H1 (cell line): ENCODE data around the gene PARD3. TPM values are rescaled to one million over a fixed set of nuclear protein-coding genes. Genes with fewer than 3 reads are reported as not detected.

Source experiments
- CTCF ChIA-PET: fragments of 300-600 bp; sonication (Branson Sonifier 250); formaldehyde crosslinking; loops from one replicate; lab custom pipeline; 2021; ENCODE audit not compliant: partially characterized antibody; lab: Charles Lee
- POLR2A ChIA-PET: fragments of 300-600 bp; sonication (Branson Sonifier 250); formaldehyde crosslinking; loops from one replicate; lab custom pipeline; 2021; ENCODE audit warnings: inconsistent platforms; ENCODE audit not compliant: partially characterized antibody; lab: Charles Lee
- DNase-seq, 2 experiments: peaks; one replicate each; pipeline versions ENCODE4 v3.0.0 to v3.0.0-alpha.2; 2010 to 2022; ENCODE audit warnings: low spot score in 2 of 2, low read depth in 1 of 2, mixed read lengths in 1 of 2
- FAIRE-seq: peaks from 2 replicates; lab custom pipeline; 2011; peaks lifted over from hg19 to GRCh38; lab: Jason Lieb, UNC
- H2AFZ ChIP-seq: 2 replicates; pipeline ENCODE4 v1.8.1; 2012; ENCODE audit warnings: low read length, inconsistent platforms
- H2AK5ac ChIP-seq: 2 replicates; pipeline ENCODE4 v1.6.1; 2013; ENCODE audit warnings: low read depth, low read length
- H2BK120ac ChIP-seq: replicated peaks from 2 replicates; pipeline ENCODE3; 2013; ENCODE audit warnings: low read depth, low read length, inconsistent platforms
- H2BK12ac ChIP-seq: 2 replicates; pipeline ENCODE4 v1.6.1; 2013; ENCODE audit warnings: low read depth, low read length
- H2BK15ac ChIP-seq: 2 replicates; pipeline ENCODE4 v1.6.1; 2013; ENCODE audit warnings: low read length
- H2BK20ac ChIP-seq: 2 replicates; pipeline ENCODE4 v1.6.1; 2013; ENCODE audit warnings: low read length
- H2BK5ac ChIP-seq: 2 replicates; pipeline ENCODE4 v1.6.1; 2013; ENCODE audit warnings: low read depth, low read length
- H3K14ac ChIP-seq: 2 replicates; pipeline ENCODE4 v1.6.1; 2013; ENCODE audit warnings: inconsistent platforms; ENCODE audit not compliant: insufficient read length
- H3K18ac ChIP-seq: 2 replicates; pipeline ENCODE4 v1.6.1; 2013; ENCODE audit warnings: low read length; ENCODE audit errors: extremely low read depth
- H3K23ac ChIP-seq: 2 replicates; pipeline ENCODE4 v1.6.1; 2013; ENCODE audit warnings: inconsistent platforms; ENCODE audit not compliant: insufficient read length
- H3K23me2 ChIP-seq: 2 replicates; pipeline ENCODE4 v1.6.1; 2013; ENCODE audit warnings: low read depth, low read length
- H3K27ac ChIP-seq: 2 replicates; pipeline ENCODE4 v1.6.1; 2011; ENCODE audit warnings: low read depth, low read length, inconsistent platforms
- H3K27me3 ChIP-seq, 4 experiments: replicated peaks in 1 of 4; 1 replicate in 1 of 4; 2 replicates in 3 of 4; pipeline versions ENCODE4 v1.6.1 to v1.8.1; 2011 to 2013; ENCODE audit warnings: low read length in 3 of 4, mild to moderate bottlenecking in 3 of 4, inconsistent platforms in 2 of 4, mixed read lengths in 2 of 4, moderate library complexity in 1 of 4; ENCODE audit not compliant: control insufficient read depth in 3 of 4, insufficient read depth in 3 of 4; ENCODE audit errors: extremely low read depth in 1 of 4
- H3K36me3 ChIP-seq, 4 experiments: 2 replicates each; pipeline versions ENCODE4 v1.6.1 to v1.8.1; 2011 to 2013; ENCODE audit warnings: mild to moderate bottlenecking in 4 of 4, low read length in 3 of 4, moderate library complexity in 2 of 4, control low read depth in 1 of 4, inconsistent platforms in 1 of 4; ENCODE audit not compliant: insufficient read depth in 4 of 4, control insufficient read depth in 2 of 4
- H3K4ac ChIP-seq: replicated peaks from 2 replicates; pipeline ENCODE3; 2013; ENCODE audit warnings: low read length, low read depth, mixed read lengths, inconsistent platforms; ENCODE audit not compliant: insufficient read length
- H3K4me1 ChIP-seq, 4 experiments: replicated peaks in 1 of 4; 1 replicate in 1 of 4; 2 replicates in 3 of 4; pipeline versions ENCODE4 v1.6.1 to v1.8.1; 2011 to 2013; ENCODE audit warnings: low read length in 3 of 4, inconsistent platforms in 2 of 4, mixed read lengths in 1 of 4; ENCODE audit not compliant: insufficient read depth in 4 of 4, control insufficient read depth in 3 of 4
- H3K4me2 ChIP-seq, 2 experiments: 2 replicates each; pipeline versions ENCODE4 v1.6.1 to v1.8.1; 2011 to 2013; ENCODE audit warnings: low read depth in 2 of 2, low read length in 2 of 2, control low read depth in 1 of 2, inconsistent platforms in 1 of 2, mild to moderate bottlenecking in 1 of 2; ENCODE audit not compliant: insufficient read depth in 1 of 2
- H3K4me3 ChIP-seq, 4 experiments: fragments of 200-600, 300-600 bp in 1 of 4; sonication (generic), shearing (Covaris generic), sonication (Bioruptor Twin) in 1 of 4; 2 replicates each; pipeline versions ENCODE4 v1.5.1 to v1.8.1; 2011 to 2016; ENCODE audit warnings: low read length in 4 of 4, low read depth in 3 of 4, control low read depth in 2 of 4, inconsistent platforms in 2 of 4, mild to moderate bottlenecking in 2 of 4, mixed read lengths in 1 of 4, moderate library complexity in 1 of 4; ENCODE audit not compliant: insufficient read depth in 2 of 4; ENCODE audit errors: extremely low read depth in 1 of 4
- H3K56ac ChIP-seq: replicated peaks from 2 replicates; pipeline ENCODE3; 2013; ENCODE audit warnings: low read depth, mild to moderate bottlenecking, mixed read lengths, low read length, inconsistent platforms; ENCODE audit not compliant: insufficient read length
- H3K79me1 ChIP-seq: 2 replicates; pipeline ENCODE4 v1.6.1; 2013; ENCODE audit warnings: low read depth, low read length, control low read depth
- H3K79me2 ChIP-seq, 2 experiments: 2 replicates each; pipeline versions ENCODE4 v1.6.1 to v1.8.1; 2012 to 2013; ENCODE audit warnings: low read length in 2 of 2, mild to moderate bottlenecking in 2 of 2, inconsistent platforms in 1 of 2; ENCODE audit not compliant: insufficient read depth in 2 of 2, control insufficient read depth in 1 of 2
- H3K9ac ChIP-seq, 4 experiments: replicated peaks in 1 of 4; 1 replicate in 1 of 4; 2 replicates in 3 of 4; pipeline versions ENCODE4 v1.6.1 to v1.8.1; 2011 to 2013; ENCODE audit warnings: low read depth in 3 of 4, low read length in 3 of 4, control low read depth in 2 of 4, mild to moderate bottlenecking in 2 of 4, moderate library complexity in 2 of 4, inconsistent platforms in 1 of 4; ENCODE audit errors: extremely low read depth in 1 of 4
- H3K9me3 ChIP-seq, 2 experiments: 2 replicates each; pipeline versions ENCODE4 v1.6.1 to v1.8.1; 2012 to 2013; ENCODE audit warnings: mild to moderate bottlenecking in 2 of 2, moderate library complexity in 2 of 2, control low read depth in 1 of 2, inconsistent platforms in 1 of 2, low read depth in 1 of 2, low read length in 1 of 2, mixed read lengths in 1 of 2; ENCODE audit not compliant: insufficient read depth in 2 of 2
- H4K20me1 ChIP-seq, 2 experiments: replicated peaks in 1 of 2; 2 replicates each; pipeline versions ENCODE3 to v1.8.1; 2011 to 2013; ENCODE audit warnings: inconsistent platforms in 2 of 2, low read length in 2 of 2, mild to moderate bottlenecking in 1 of 2; ENCODE audit not compliant: insufficient read depth in 2 of 2, control insufficient read depth in 1 of 2
- H4K5ac ChIP-seq: 2 replicates; pipeline ENCODE4 v1.6.1; 2013; ENCODE audit warnings: low read length, low read depth, mixed read lengths, inconsistent platforms; ENCODE audit not compliant: insufficient read length
- H4K8ac ChIP-seq: 2 replicates; pipeline ENCODE4 v1.8.0; 2013; ENCODE audit warnings: mild to moderate bottlenecking, moderate library complexity, low read length, inconsistent platforms; ENCODE audit not compliant: insufficient read depth; ENCODE audit errors: extremely low read depth
- H4K91ac ChIP-seq: replicated peaks from 2 replicates; pipeline ENCODE3; 2013; ENCODE audit warnings: low read length, mixed read lengths, inconsistent platforms; ENCODE audit not compliant: insufficient read length
- ASH2L ChIP-seq: fragments of 200-600, 300-600 bp; sonication (generic); IDR thresholded peaks from one replicate; pipeline ENCODE4 v1.7.1; 2017; ENCODE audit warnings: low read length
- BRCA1 ChIP-seq: IDR thresholded peaks from 2 replicates; pipeline ENCODE4 v1.6.1; 2012; ENCODE audit warnings: low read depth, low read length, improper control_type of control experiment
- CBX8 ChIP-seq: fragments of 300-800, 300-1000 bp; sonication (generic); IDR thresholded peaks from 2 replicates; pipeline ENCODE4 v1.7.1; 2016; ENCODE audit warnings: low read depth, low read length, borderline replicate concordance
- CTBP2 ChIP-seq: IDR thresholded peaks from 2 replicates; pipeline ENCODE4 v1.7.0; 2011; ENCODE audit warnings: borderline replicate concordance, mild to moderate bottlenecking, moderate library complexity, mixed read lengths, low read length; ENCODE audit not compliant: insufficient read depth, insufficient read length
- GABPA ChIP-seq: IDR thresholded peaks from 2 replicates; pipeline ENCODE4 v1.6.1; 2011; ENCODE audit warnings: mild to moderate bottlenecking, low read length, moderate library complexity, borderline replicate concordance; ENCODE audit not compliant: insufficient read depth
- GTF2F1 ChIP-seq: IDR thresholded peaks from 2 replicates; pipeline ENCODE4 v1.6.1; 2012; ENCODE audit warnings: low read depth, low read length, improper control_type of control experiment, borderline replicate concordance
- JUN ChIP-seq: IDR thresholded peaks from 2 replicates; pipeline ENCODE4 v1.6.1; 2011; ENCODE audit warnings: low read depth, mild to moderate bottlenecking, improper control_type of control experiment, low read length
- KDM4A ChIP-seq: IDR thresholded peaks from one replicate; pipeline ENCODE4 v1.7.1; 2012; ENCODE audit warnings: low read depth, mild to moderate bottlenecking, moderate library complexity, low read length, inconsistent platforms; ENCODE audit not compliant: severe bottlenecking
- MAFK ChIP-seq: IDR thresholded peaks from 2 replicates; pipeline ENCODE4 v1.6.1; 2012; ENCODE audit warnings: low read depth, mild to moderate bottlenecking, improper control_type of control experiment, low read length
- PHF8 ChIP-seq: fragments of 200-600 bp; sonication (generic); conservative IDR thresholded peaks from 2 replicates; pipeline ENCODE4 v1.7.1; 2012; ENCODE audit warnings: low read depth, mild to moderate bottlenecking, inconsistent platforms, low read length, moderate library complexity
- RXRA ChIP-seq: IDR thresholded peaks from 2 replicates; pipeline ENCODE4 v1.6.1; 2011; ENCODE audit warnings: low read depth, mild to moderate bottlenecking, low read length, moderate library complexity; ENCODE audit not compliant: insufficient read depth
- SIN3A ChIP-seq, 2 experiments: IDR thresholded peaks in 1 of 2; conservative IDR thresholded peaks in 1 of 2; 2 replicates each; pipeline ENCODE4 v1.6.1; 2011 to 2012; ENCODE audit warnings: low read length in 2 of 2, improper control_type of control experiment in 1 of 2, low read depth in 1 of 2, mild to moderate bottlenecking in 1 of 2
- SP2 ChIP-seq: IDR thresholded peaks from 2 replicates; pipeline ENCODE4 v1.6.1; 2012; ENCODE audit warnings: mild to moderate bottlenecking, low read length, inconsistent platforms
- TAF7 ChIP-seq: optimal IDR thresholded peaks from 2 replicates; pipeline ENCODE3; 2011; ENCODE audit warnings: low read depth, mild to moderate bottlenecking, inconsistent platforms, low read length, moderate library complexity, borderline replicate concordance
- TBP ChIP-seq: IDR thresholded peaks from 2 replicates; pipeline ENCODE4 v1.6.1; 2011; ENCODE audit warnings: low read depth, low read length, improper control_type of control experiment
- WGBS, 2 experiments: shearing (Covaris generic) in 1 of 2; methylation state at CpG; one replicate each; pipeline versions ENCODE4 v1.1.6 to v1.1.7; 2013 to 2015; ENCODE audit warnings: low lambda C conversion rate in 2 of 2, mixed read lengths in 2 of 2, inconsistent platforms in 1 of 2, low coverage in 1 of 2, missing lambda C conversion rate in 1 of 2; ENCODE audit not compliant: insufficient replicate concordance in 2 of 2, insufficient coverage in 1 of 2, insufficient read length in 1 of 2; ENCODE audit errors: extremely low coverage in 1 of 2, missing lambda C conversion rate in 1 of 2; 5-methylcytosine and 5-hydroxymethylcytosine counted together
- polyA plus RNA-seq, 7 experiments: library from polyadenylated mRNA; depleted of rRNA in 3 of 7; stranded (reverse) in 5 of 7; unstranded in 2 of 7; fragments of >200 nt in 5 of 7; fragments of 200-250 nt in 2 of 7; gene quantifications; 1 replicate in 5 of 7; 2 replicates in 1 of 7; 4 replicates in 1 of 7; pipeline versions ENCODE4 v1.2.1 to v1.2.3, GENCODE V29; 2011 to 2013; ENCODE audit warnings: missing spikeins in 2 of 7, mixed read lengths in 2 of 7
- total RNA-seq: library from RNA; stranded (reverse); fragmentation: NEBNext Ultra II Directional; extraction: Animal tissue kit (Norgen Biotek cat#: 25700); gene quantifications from 2 replicates; pipeline ENCODE4 v1.2.1, GENCODE V29; 2021

PARD3 gene
- total and polyA plus RNA-seq, 2 of the 8 experiments (the other 6 are each of a cell fraction or from before 2014, with no cell fraction given): 19.7 to 49.1 TPM

GRCh38 chr10:34549001-34549400, 266.1 kb downstream of the PARD3 start:
- H3K14ac ChIP-seq: no peak overlapping the region
- H2BK15ac ChIP-seq: no peak overlapping the region
- H3K4me2 ChIP-seq: no peak overlapping the region
- CTCF ChIA-PET: no interaction called here
- H3K9me3 ChIP-seq: no peaks in the 10 kb centered on the region
- H3K4me3 ChIP-seq: no peak overlapping the region
- H2AK5ac ChIP-seq: no peak overlapping the region
- DNase-seq (no peak), FAIRE-seq (no peak)
- no peak overlapping the region for H3K27ac ChIP-seq
- H2BK12ac ChIP-seq: no peak overlapping the region
- no peak overlapping the region for H3K18ac ChIP-seq
- no peak overlapping the region for H4K5ac ChIP-seq
- H3K9ac ChIP-seq: no peak overlapping the region
- no peak overlapping the region for H2AFZ ChIP-seq
- POLR2A ChIA-PET: no interaction called here
- H3K79me2 ChIP-seq: peaks cover 0 to 23% of the 10 kb centered on the region in 2 experiments; a peak in 2 of 4 replicates
- H3K23ac ChIP-seq: no peak overlapping the region
- H3K79me1 ChIP-seq: no peaks in the 10 kb centered on the region
- H4K20me1 ChIP-seq: no peaks in the 10 kb centered on the region
- 98% methylated on average over 3 of the region's 3 CpGs; no CpG with 5 or more reads in 1 of the 2 experiments for WGBS, 2 experiments
- no peak overlapping the region for H2BK20ac ChIP-seq
- no peak overlapping the region for H4K91ac ChIP-seq
- no peak overlapping the region for H2BK120ac ChIP-seq
- H3K4me1 ChIP-seq: peaks cover 0 to 3% (median 1%) of the 10 kb centered on the region in 4 experiments; a peak in 2 of 7 replicates
- H2BK5ac ChIP-seq: no peak overlapping the region
- H4K8ac ChIP-seq: no peak overlapping the region
- no peaks in the 10 kb centered on the region for H3K36me3 ChIP-seq
- no peak overlapping the region for H3K4ac ChIP-seq
- no peak for TF ChIP-seq TBP
- TF ChIP-seq KDM4A: no peak
- TF ChIP-seq ASH2L: no peak
- TF ChIP-seq GTF2F1: no peak
- no peak for TF ChIP-seq GABPA
- TF ChIP-seq MAFK: no peak
- TF ChIP-seq TAF7: no peak
- TF ChIP-seq SIN3A (conservative IDR thresholded peaks at IDR 0.05 in 1 of 2, IDR thresholded peaks at IDR 0.05 in 1 of 2; ENCODE audit: low read depth in 1 of 2, low read length in 2 of 2): no peak
- no peak for TF ChIP-seq BRCA1
- TF ChIP-seq RXRA: no peak
- TF ChIP-seq CTBP2: no peak
- TF ChIP-seq CBX8: no peak
- TF ChIP-seq PHF8: no peak
- TF ChIP-seq SP2: no peak
- no peak for TF ChIP-seq JUN
- TF ChIP-seq, all 59 proteins: peak for 0
- Histone ChIP-seq H3K23me2 (no peaks in the 10 kb centered on the region), H3K56ac (no peak overlapping the region), H3K27me3 (no peaks in the 10 kb centered on the region)
